Upper lobe of left lung (tissue), 6 donors: ENCODE measurements around the gene GRID1. TPM values are rescaled to one million over a fixed set of nuclear protein-coding genes. Genes with fewer than 3 reads are reported as not detected.
A peak's percentile ranks its signal among the peaks of the same experiment; 100 is the strongest.

ENCODE experiments used
- ATAC-seq, 2 donors: fragments of 200-7000 bp; cut with Tn5 transposase; one replicate each; pipeline ENCODE4 v1.9.1; 2022; ENCODE audit warnings: mild to moderate bottlenecking in 2 of 2, moderate library complexity in 2 of 2; ENCODE audit not compliant: low FRiP score in 2 of 2
- DNase-seq, 2 donors: peaks; one replicate each; pipeline ENCODE4 v3.0.0-alpha.2; 2019 to 2020
- H3K27ac ChIP-seq, 4 donors: fragments of 200-600 bp; sonication (generic); one replicate each; pipeline ENCODE4 v1.5.1; 2016 to 2019
- H3K27me3 ChIP-seq, 4 donors: fragments of 200-600 bp; sonication (generic); one replicate each; pipeline ENCODE4 v1.5.1; 2017 to 2019
- H3K36me3 ChIP-seq, 4 donors: fragments of 200-600 bp; sonication (generic); one replicate each; pipeline ENCODE4 v1.5.1; 2016 to 2019
- H3K4me1 ChIP-seq, 4 donors: fragments of 200-600 bp; sonication (generic); one replicate each; pipeline ENCODE4 v1.5.1; 2018 to 2019
- H3K4me3 ChIP-seq, 4 donors: fragments of 200-600 bp; sonication (generic); one replicate each; pipeline ENCODE4 v1.5.1; 2017 to 2019; ENCODE audit warnings: mild to moderate bottlenecking in 2 of 4, moderate library complexity in 1 of 4
- H3K9me3 ChIP-seq, 4 donors: fragments of 200-600 bp; sonication (generic); one replicate each; pipeline ENCODE4 v1.5.1; 2018 to 2019
- CTCF ChIP-seq, 6 experiments: fragments of 450-650 bp in 4 of 6; fragments of 200-600 bp in 2 of 6; sonication (generic) in 2 of 6; IDR thresholded peaks; one replicate each; pipeline ENCODE4 v1.5.1; 2016 to 2019; ENCODE audit warnings: antibody characterized with exemption in 6 of 6
- EP300 ChIP-seq, 4 donors: sonication (generic); formaldehyde crosslinking; IDR thresholded peaks; one replicate each; pipeline ENCODE4 v1.5.1; 2017; ENCODE audit warnings: antibody characterized with exemption in 4 of 4, control low read depth in 2 of 4
- POLR2A ChIP-seq, 4 donors: fragments of 450-650 bp; IDR thresholded peaks; one replicate each; pipeline ENCODE4 v1.5.1; 2016 to 2017; ENCODE audit warnings: antibody characterized with exemption in 4 of 4, mild to moderate bottlenecking in 2 of 4
- POLR2AphosphoS5 ChIP-seq, 2 donors: sonication (generic); formaldehyde crosslinking; IDR thresholded peaks; one replicate each; pipeline ENCODE4 v1.5.1; 2017; ENCODE audit warnings: antibody characterized with exemption in 2 of 2
- WGBS, 2 donors: methylation state at CpG; one replicate each; pipeline ENCODE4 v1.1.5; 2017 to 2018; 5-methylcytosine and 5-hydroxymethylcytosine counted together
- total RNA-seq, 6 donors: library from RNA; depleted of rRNA in 4 of 6; stranded (reverse); fragments of >200 nt in 4 of 6; gene quantifications; one replicate each; pipeline versions ENCODE4 v1.1.0 to v1.2.1, GENCODE V29; 2016 to 2021
- donor health status: DM: no; HTN: no; CAD: no; lungs with moderate emphysema.
- donor health status: DM: no; HTN: yes; CAD: no; lungs with severe emphysema.

GRID1 gene
- total RNA-seq, 6 donors from 2014 or later: 1.5 to 5.2 (median 3.2) TPM

- Histone ChIP-seq H3K27me3 (no peaks in the 10 kb centered on the region), H3K27ac (no peak overlapping the region), H3K36me3 (no peaks in the 10 kb centered on the region), H3K4me1 (peaks cover 0 to 11% (median under 1%) of the 10 kb centered on the region in 4 donors), H3K9me3 (no peaks in the 10 kb centered on the region), H3K4me3 (no peak overlapping the region)
- TF ChIP-seq EP300 (IDR thresholded peaks at IDR 0.05) (no peak), CTCF (IDR thresholded peaks at IDR 0.05) (no peak), POLR2AphosphoS5 (IDR thresholded peaks at IDR 0.05) (no peak), POLR2A (IDR thresholded peaks at IDR 0.05) (no peak)
- ATAC-seq: no peak
- WGBS, 2 donors: 83 to 89% methylated on average over 2 of the region's 2 CpGs
- DNase-seq: no peak
These were observed 108.9 kb downstream of the GRID1 start for GRCh38 chr10:86257683-86258082.

- ATAC-seq (no peak), DNase-seq (no peak)
- WGBS, 2 donors: 73 to 94% methylated on average over 4 of the region's 4 CpGs
- H3K4me3 ChIP-seq: no peak overlapping the region
- no peaks in the 10 kb centered on the region for H3K36me3 ChIP-seq
- no peak for TF ChIP-seq POLR2AphosphoS5 (IDR thresholded peaks at IDR 0.05)
- no peak for TF ChIP-seq EP300 (IDR thresholded peaks at IDR 0.05)
- no peak for TF ChIP-seq CTCF (IDR thresholded peaks at IDR 0.05)
- TF ChIP-seq POLR2A (IDR thresholded peaks at IDR 0.05): no peak
- no peak overlapping the region for H3K27ac ChIP-seq
- H3K27me3 ChIP-seq: no peaks in the 10 kb centered on the region
- H3K9me3 ChIP-seq: no peaks in the 10 kb centered on the region
- H3K4me1 ChIP-seq: peaks cover 0 to 2% (median 0%) of the 10 kb centered on the region in 4 donors
These were observed 109.8 kb downstream of the GRID1 start for GRCh38 chr10:86256690-86257315.

- TF ChIP-seq POLR2A (IDR thresholded peaks at IDR 0.05): no peak
- TF ChIP-seq EP300 (IDR thresholded peaks at IDR 0.05): no peak
- no peak for TF ChIP-seq CTCF (IDR thresholded peaks at IDR 0.05)
- no peak for TF ChIP-seq POLR2AphosphoS5 (IDR thresholded peaks at IDR 0.05)
- Histone ChIP-seq H3K4me3 (no peak overlapping the region), H3K27ac (no peak overlapping the region), H3K4me1 (no peaks in the 10 kb centered on the region), H3K27me3 (no peaks in the 10 kb centered on the region), H3K36me3 (no peaks in the 10 kb centered on the region), H3K9me3 (peaks cover 0 to under 1% (median 0%) of the 10 kb centered on the region in 4 donors)
- WGBS, 2 donors: 74 to 86% methylated on average over 3 to 14 of the region's 14 CpGs
- DNase-seq: peak; percentile 15 to 46
- no peak for ATAC-seq
These were observed 111.0 kb downstream of the GRID1 start for GRCh38 chr10:86255405-86256251.

- H3K9me3 ChIP-seq: peaks cover 0 to 5% (median 0%) of the 10 kb centered on the region in 4 donors
- WGBS, 2 donors: 83 to 84% methylated on average over 5 to 6 of the region's 6 CpGs
- no peaks in the 10 kb centered on the region for H3K4me1 ChIP-seq
- H3K27me3 ChIP-seq: no peaks in the 10 kb centered on the region
- no peaks in the 10 kb centered on the region for H3K36me3 ChIP-seq
- no peak for TF ChIP-seq POLR2A (IDR thresholded peaks at IDR 0.05)
- no peak for TF ChIP-seq EP300 (IDR thresholded peaks at IDR 0.05)
- no peak for TF ChIP-seq CTCF (IDR thresholded peaks at IDR 0.05)
- no peak for TF ChIP-seq POLR2AphosphoS5 (IDR thresholded peaks at IDR 0.05)
- peak; percentile 17 to 52 for DNase-seq
- H3K27ac ChIP-seq: no peak overlapping the region
- no peak overlapping the region for H3K4me3 ChIP-seq
- ATAC-seq: no peak
These were observed 111.9 kb downstream of the GRID1 start for GRCh38 chr10:86254526-86255174.
